A549 (cell line): Measurements from ENCODE around the gene PLEKHN1. TPM values are rescaled to one million over a fixed set of nuclear protein-coding genes. Genes with fewer than 3 reads are reported as not detected.

Experiments used
- ATAC-seq, 2 experiments: fragments of 200-7000 bp in 1 of 2; fragments of >200 bp in 1 of 2; cut with Nextera tagmentation in 1 of 2; cut with Tn5 transposase in 1 of 2; 3 replicates each; pipeline versions ENCODE4 v1.8.0 to v1.9.1; 2018 to 2020; ENCODE audit warnings: mild to moderate bottlenecking in 1 of 2, moderate library complexity in 1 of 2
- CTCF ChIA-PET: fragments of 300-600 bp; sonication (Branson Sonifier 250); formaldehyde crosslinking; extraction: SDS; loops from one replicate; lab custom pipeline; 2021; ENCODE audit warnings: antibody characterized with exemption, inconsistent platforms; lab: Yijun Ruan, JAX
- POLR2A ChIA-PET: fragments of 350-600 bp; formaldehyde crosslinking; extraction: SDS; loops from one replicate; lab custom pipeline; 2021; ENCODE audit warnings: antibody characterized with exemption, inconsistent platforms; lab: Yijun Ruan, JAX
- DNase-seq, 2 experiments: peaks; one replicate each; pipeline versions ENCODE4 v3.0.0 to v3.0.0-alpha.2; 2011 to 2016; ENCODE audit warnings: low read depth in 1 of 2, low spot score in 1 of 2
- FAIRE-seq: peaks from 2 replicates; lab custom pipeline; 2011; peaks lifted over from hg19 to GRCh38; lab: Jason Lieb, UNC
- H3K27ac ChIP-seq, 2 experiments: fragments of >200 bp; sonication (Bioruptor Twin); formaldehyde crosslinking; 3 replicates each; pipeline ENCODE4 v1.5.1; 2016 to 2017
- H3K4me1 ChIP-seq: fragments of >200 bp; sonication (Bioruptor Twin); formaldehyde crosslinking; 3 replicates; pipeline ENCODE4 v1.6.1; 2016
- H3K4me2 ChIP-seq: fragments of >200 bp; sonication (Bioruptor Twin); formaldehyde crosslinking; 3 replicates; pipeline ENCODE4 v1.6.1; 2016
- H3K4me3 ChIP-seq: fragments of >200 bp; sonication (Bioruptor Twin); formaldehyde crosslinking; 3 replicates; pipeline ENCODE4 v1.5.1; 2016
- H3K9me3 ChIP-seq: fragments of >200 bp; sonication (Bioruptor Twin); formaldehyde crosslinking; 3 replicates; pipeline ENCODE4 v1.6.1; 2016
- BHLHE40 ChIP-seq: IDR thresholded peaks from 2 replicates; pipeline ENCODE4 v1.6.1; 2012; ENCODE audit warnings: low read depth, low read length, inconsistent platforms
- CBX2 ChIP-seq: fragments of 200-600 bp; sonication (generic); IDR thresholded peaks from 2 replicates; pipeline ENCODE4 v1.6.1; 2016; ENCODE audit warnings: low read depth, mild to moderate bottlenecking, borderline replicate concordance
- E2F6 ChIP-seq: IDR thresholded peaks from 2 replicates; pipeline ENCODE4 v1.6.1; 2012; ENCODE audit warnings: low read depth, borderline replicate concordance
- EHMT2 ChIP-seq: fragments of 200-600 bp; sonication (generic); IDR thresholded peaks from 2 replicates; pipeline ENCODE4 v1.6.1; 2016; ENCODE audit warnings: antibody characterized with exemption, low read depth, mild to moderate bottlenecking, moderate library complexity
- ELK1 ChIP-seq: fragments of 150-350 bp; IDR thresholded peaks from 2 replicates; pipeline ENCODE4 v1.6.1; 2014; ENCODE audit warnings: low read depth, mild to moderate bottlenecking, low read length
- EP300 ChIP-seq, 2 experiments: fragments of >200 bp; sonication (Bioruptor Twin); formaldehyde crosslinking; IDR thresholded peaks; 2 replicates in 1 of 2; 3 replicates in 1 of 2; pipeline ENCODE4 v1.6.1; 2016 to 2017
- FOSL2 ChIP-seq, 2 experiments: fragments of 450-650 bp in 1 of 2; fragments of >200 bp in 1 of 2; sonication (Bioruptor Twin) in 1 of 2; formaldehyde crosslinking; IDR thresholded peaks; 2 replicates each; pipeline versions ENCODE4 v1.5.0 to v1.6.1; 2016 to 2020; ENCODE audit warnings: mild to moderate bottlenecking in 1 of 2, moderate library complexity in 1 of 2
- HEYL ChIP-seq: fragments of 250-450 bp; sonication (Bioruptor Pico); IDR thresholded peaks from 2 replicates; pipeline ENCODE4 v1.8.0; 2021; ENCODE audit warnings: mild to moderate bottlenecking, moderate library complexity
- HMGXB4 ChIP-seq: fragments of 250-450 bp; sonication (Bioruptor Pico); IDR thresholded peaks from 2 replicates; pipeline ENCODE4 v1.5.0; 2021; ENCODE audit warnings: mild to moderate bottlenecking, moderate library complexity, borderline replicate concordance
- HOXA7 ChIP-seq: fragments of 250-450 bp; sonication (Bioruptor Pico); IDR thresholded peaks from 2 replicates; pipeline ENCODE4 v1.5.0; 2020; ENCODE audit warnings: mild to moderate bottlenecking, moderate library complexity
- KDM1A ChIP-seq: fragments of 200-600 bp; sonication (generic); IDR thresholded peaks from 2 replicates; pipeline ENCODE4 v1.6.1; 2016; ENCODE audit warnings: low read depth, mild to moderate bottlenecking
- NPAS2 ChIP-seq: fragments of 250-450 bp; sonication (Bioruptor Pico); IDR thresholded peaks from 2 replicates; pipeline ENCODE4 v1.8.0; 2022; ENCODE audit warnings: mild to moderate bottlenecking, moderate library complexity, borderline replicate concordance
- NR3C1 ChIP-seq: fragments of >200 bp; sonication (Bioruptor Twin); formaldehyde crosslinking; IDR thresholded peaks from 3 replicates; pipeline ENCODE4 v1.6.1; 2017
- PHF8 ChIP-seq: fragments of 200-600 bp; sonication (generic); IDR thresholded peaks from 2 replicates; pipeline ENCODE4 v1.6.1; 2016; ENCODE audit warnings: low read depth, mild to moderate bottlenecking, antibody characterized with exemption, moderate library complexity, borderline replicate concordance
- POLR2A ChIP-seq: IDR thresholded peaks from 2 replicates; pipeline ENCODE4 v1.6.1; 2012; ENCODE audit warnings: mild to moderate bottlenecking, low read length
- POLR2AphosphoS2 ChIP-seq: conservative IDR thresholded peaks from 2 replicates; pipeline ENCODE4 v1.6.1; 2012; ENCODE audit warnings: low read length, improper control_type of control experiment, inconsistent platforms
- RAD21 ChIP-seq, 2 experiments: fragments of >200 bp in 1 of 2; sonication (Bioruptor Twin) in 1 of 2; formaldehyde crosslinking in 1 of 2; IDR thresholded peaks in 1 of 2; conservative IDR thresholded peaks in 1 of 2; 2 replicates in 1 of 2; 3 replicates in 1 of 2; pipeline ENCODE4 v1.6.1; 2012 to 2018; ENCODE audit warnings: inconsistent platforms in 1 of 2
- RARB ChIP-seq: fragments of 250-450 bp; sonication (Bioruptor Pico); IDR thresholded peaks from 2 replicates; pipeline ENCODE4 v1.8.0; 2021; ENCODE audit warnings: mild to moderate bottlenecking, moderate library complexity
- SMC3 ChIP-seq: fragments of >200 bp; sonication (Bioruptor Twin); formaldehyde crosslinking; IDR thresholded peaks from 3 replicates; pipeline ENCODE4 v1.6.1; 2018; ENCODE audit warnings: inconsistent platforms
- SREBF2 ChIP-seq: fragments of 450-650 bp; IDR thresholded peaks from 2 replicates; pipeline ENCODE4 v1.6.1; 2014; ENCODE audit warnings: mild to moderate bottlenecking, moderate library complexity
- TP53 ChIP-seq: fragments of 250-450 bp; sonication (Bioruptor Pico); IDR thresholded peaks from 2 replicates; pipeline ENCODE4 v1.5.0; 2021; ENCODE audit warnings: mild to moderate bottlenecking, moderate library complexity
- USF2 ChIP-seq: fragments of 450-650 bp; IDR thresholded peaks from 2 replicates; pipeline ENCODE4 v1.6.1; 2014; ENCODE audit warnings: antibody characterized with exemption
- ZFP36 ChIP-seq: fragments of 450-650 bp; IDR thresholded peaks from 2 replicates; pipeline ENCODE4 v1.6.1; 2014; ENCODE audit warnings: borderline replicate concordance; ENCODE audit not compliant: partially characterized antibody
- WGBS: methylation state at CpG from one replicate; pipeline ENCODE4 v1.1.6; 2017; ENCODE audit errors: missing lambda C conversion rate; 5-methylcytosine and 5-hydroxymethylcytosine counted together
- polyA plus RNA-seq, 4 experiments: library from polyadenylated mRNA; depleted of rRNA in 3 of 4; stranded (reverse); fragments of >200 nt; fragmentation: RNase III in 1 of 4; extraction: RNeasy Plus Mini Kit Qiagen cat#74134 plus additional on column Dnase treatment in 1 of 4; gene quantifications; 2 replicates in 3 of 4; 3 replicates in 1 of 4; pipeline ENCODE4 v1.2.3, GENCODE V29; 2011 to 2017

Gene PLEKHN1
- polyA plus RNA-seq, 2 of the 4 experiments (the other 2 are of a cell fraction), result 0.75 to 3.2 TPM

- CTCF ChIA-PET, result interaction anchor here (1.4 to 1.6 kb wide), 2 partner anchors 13 to 66 kb away, joined by 4 to 8 read pairs; no protein-coding TSS in a partner anchor
- TF ChIP-seq CBX2 (no peak), PHF8 (no peak), ZFP36 (no peak), SMC3 (no peak), SREBF2 (no peak), NPAS2 (CRISPR knock-in tag) (no peak), RAD21 (conservative IDR thresholded peaks at IDR 0.05 in 1 of 2, IDR thresholded peaks at IDR 0.05 in 1 of 2) (no peak)
- TF ChIP-seq, all 56 proteins: peak for 0
- FAIRE-seq (no peak), DNase-seq (no peak), ATAC-seq (no peak)
- no peak overlapping the region for H3K4me2 ChIP-seq
- no peak overlapping the region for H3K4me3 ChIP-seq
- H3K9me3 ChIP-seq, result no peaks in the 10 kb centered on the region
- POLR2A ChIA-PET, result no interaction called here
- H3K4me1 ChIP-seq, result peaks cover 15% of the 10 kb centered on the region
- H3K27ac ChIP-seq, result no peak overlapping the region
- WGBS, result 90% methylated on average over 14 of the region's 33 CpGs
Observed at GRCh38 chr1:970242-970972, 4.1 kb downstream of the PLEKHN1 start.

GRCh38 chr1:970973-971730 is 4.9 kb downstream of the PLEKHN1 start:
- WGBS, result 100% methylated on average over 1 of the region's 42 CpGs

More at GRCh38 chr1:970973-971730, 4.9 kb downstream of the PLEKHN1 start:
- ChIA-PET POLR2A (no interaction called here), CTCF (interaction anchor here (1.4 to 1.6 kb wide), 2 partner anchors 12 to 66 kb away, joined by 4 to 8 read pairs; no protein-coding TSS in a partner anchor)
- no peaks in the 10 kb centered on the region for H3K9me3 ChIP-seq
- H3K4me1 ChIP-seq, result peaks cover 14% of the 10 kb centered on the region
- DNase-seq, result no peak
- no peak overlapping the region for H3K4me2 ChIP-seq
- TF ChIP-seq HEYL (CRISPR knock-in tag) (no peak), ELK1 (no peak), USF2 (no peak), BHLHE40 (no peak), HOXA7 (CRISPR knock-in tag) (no peak), TP53 (CRISPR knock-in tag) (no peak), FOSL2 (IDR thresholded peaks at IDR 0.05) (no peak), FOSL2 (CRISPR knock-in tag; IDR thresholded peaks at IDR 0.05) (no peak), HMGXB4 (CRISPR knock-in tag) (no peak), NR3C1 (no peak), RARB (CRISPR knock-in tag) (no peak), POLR2AphosphoS2 (no peak), KDM1A (no peak), SREBF2 (no peak), EHMT2 (no peak), POLR2A (no peak), E2F6 (no peak), EP300 (IDR thresholded peaks at IDR 0.05) (no peak), ZFP36 (no peak), NPAS2 (CRISPR knock-in tag) (no peak)
- no peak for FAIRE-seq
- no peak for ATAC-seq
- no peak overlapping the region for H3K27ac ChIP-seq
- H3K4me3 ChIP-seq, result no peak overlapping the region
